Heart right ventricle (tissue), 16 donors: ENCODE results near the gene ECD. TPM values are rescaled to one million over a fixed set of nuclear protein-coding genes. Genes with fewer than 3 reads are reported as not detected.
A peak's percentile ranks its signal among the peaks of the same experiment; 100 is the strongest.
"Not testable (repeated sequence)": the region's sequence is repeated elsewhere in the genome, so short reads cannot be mapped to it uniquely, and the experiment has no call there.

ENCODE experiments used
- ATAC-seq, 8 donors: fragments of 200-7000 bp; cut with Tn5 transposase; one replicate each; pipeline ENCODE4 v1.9.1; 2020; ENCODE audit warnings: mild to moderate bottlenecking in 8 of 8, moderate library complexity in 8 of 8, moderate number of reproducible peaks in 1 of 8
- DNase-seq, 2 donors: peaks; one replicate each; pipeline ENCODE4 v3.0.0-alpha.2; 2020
- H3K27ac ChIP-seq, 10 donors: fragments of 200-600 bp; sonication (generic) in 2 of 10; one replicate each; pipeline versions ENCODE4 v1.5.0 to v1.8.0; 2020 to 2022; ENCODE audit warnings: mild to moderate bottlenecking in 3 of 10
- H3K27me3 ChIP-seq, 7 donors: fragments of 200-600 bp; one replicate each; pipeline ENCODE4 v1.8.0; 2021 to 2022; ENCODE audit warnings: mild to moderate bottlenecking in 2 of 7
- H3K36me3 ChIP-seq, 9 donors: fragments of 200-600 bp; sonication (generic) in 1 of 9; one replicate each; pipeline versions ENCODE4 v1.5.0 to v1.8.0; 2020 to 2022; ENCODE audit warnings: mild to moderate bottlenecking in 2 of 9
- H3K4me1 ChIP-seq, 9 donors: fragments of 200-600 bp; sonication (generic) in 1 of 9; one replicate each; pipeline versions ENCODE4 v1.5.0 to v1.8.0; 2020 to 2022; ENCODE audit warnings: mild to moderate bottlenecking in 4 of 9
- H3K4me3 ChIP-seq, 10 donors: fragments of 200-600 bp; sonication (generic) in 2 of 10; one replicate each; pipeline versions ENCODE4 v1.5.0 to v1.8.0; 2020 to 2022; ENCODE audit warnings: mild to moderate bottlenecking in 7 of 10, moderate library complexity in 2 of 10
- H3K9me3 ChIP-seq, 11 donors: fragments of 200-600 bp in 10 of 11; sonication (generic) in 2 of 11; one replicate each; pipeline versions ENCODE4 v1.5.0 to v1.8.0; 2013 to 2022; ENCODE audit warnings: mild to moderate bottlenecking in 2 of 11, control low read depth in 1 of 11, moderate library complexity in 1 of 11
- CTCF ChIP-seq, 9 donors: fragments of 200-600 bp; sonication (generic) in 2 of 9; IDR thresholded peaks; one replicate each; pipeline versions ENCODE4 v1.5.0 to v1.8.0; 2021 to 2022; ENCODE audit warnings: antibody characterized with exemption in 9 of 9, mild to moderate bottlenecking in 5 of 9, moderate library complexity in 1 of 9
- WGBS, 2 donors: extraction: QIAGEN DNeasy Blood & Tissue Kit; methylation state at CpG; one replicate each; pipeline ENCODE4 v1.1.7; 2013; ENCODE audit warnings: inconsistent platforms in 1 of 2; 5-methylcytosine and 5-hydroxymethylcytosine counted together
- intact Hi-C, 10 donors: fragments of 100-400 bp; cut with DNase I; formaldehyde crosslinking; loops; one replicate each; pipeline versions ENCODE4 v1.11.1 to v1.14.2; 2022
- polyA plus RNA-seq, 2 donors: library from polyadenylated mRNA; stranded (reverse); fragments of 200-250 nt; gene quantifications; one replicate each; pipeline ENCODE4 v1.2.3, GENCODE V29; 2013
- total RNA-seq, 10 donors: library from RNA; stranded (reverse); fragmentation: NEBNext Ultra II Directional in 3 of 10; extraction: Animal tissue kit (Norgen Biotek cat#: 25700) in 3 of 10; gene quantifications; one replicate each; pipeline versions ENCODE4 v1.2.1 to v1.2.4, GENCODE V29; 2021 to 2023
- donor health status: Arrhythmogenic right ventricular cardiomyopathy.
- donor health status: ischemic (EF 13 %, LVEDD 7.1; RV severe dilation, severe dysfunction).
- donor health status: healthy with polysubstance abuse.
- donor health status: DM: no; HTN: yes; CAD: no.
- donor health status: DM: no; HTN: no; CAD: no.
- donor health status: ischemic (EF 25% LVEDD 6.9; RV normal size, moderate dysfunction).
- donor health status: ischemic (EF 25% LVEDD 5.7; RV mildly dilated, moderate dysfunction).
- donor health status: healthy.
- donor health status: DM: yes; HTN: yes; CAD: no.
- donor health status: Ischemic cardiomyopathy.
- donor health status: ischemic (EF 35%, LVEDD 5.7; RV mildly dilated, moderate dysfunction).
- donor health status: nonischemic (EF 11% LVEDD 7.7; RV severe dilation, severe dysfunction).
- donor health status: DM: yes; HTN: yes; CAD: no.
- donor health status: PGD.
- donor health status: ischemic (EF 29% LVEDD 5.4; RV normal size, mild dysfunction).
- donor health status: nonischemic (EF 23%, LVEDD 6.1; RV moderate dilation, normal function).

Gene ECD
- total and polyA plus RNA-seq, 12 donors: 5.8 to 22.9 (median 18.2) TPM

- 0 to 2% methylated on average over 5 of the region's 5 CpGs for WGBS, 2 donors
- ATAC-seq: peak; percentile 87 to 98 (median 98)
- peaks cover 0 to 29% (median 10%) of the 10 kb centered on the region in 9 donors for H3K4me1 ChIP-seq
- intact Hi-C loops: loop anchor here in 3 of 10 donors (1.0 to 2.0 kb wide), 2 partner anchors 13 to 14 kb away; partner anchors contain the start of gene P4HA1 (in 2 of the 3)
- H3K36me3 ChIP-seq: peaks cover 0 to 14% (median 0%) of the 10 kb centered on the region in 9 donors
- peak; percentile 36 to 90 for DNase-seq
- H3K27ac ChIP-seq: peak within 1 kb of the TSS; percentile 78 to 95 (median 90)
- TF ChIP-seq CTCF (IDR thresholded peaks at IDR 0.05): no peak
- H3K9me3 ChIP-seq: peaks cover 0 to 7% (median 0%) of the 10 kb centered on the region in 11 donors
- H3K27me3 ChIP-seq: no peaks in the 10 kb centered on the region
- H3K4me3 ChIP-seq: peak within 1 kb of the TSS; percentile 2 to 91 (median 54)
These were observed 57.4 kb downstream of the ECD start, which contains the start of gene NUDT13 for GRCh38 chr10:73110345-73110849. NUDT13 (plus strand) TSS chr10:73110455; CDS start chr10:73114366, 3,911 bp downstream.

- H3K27me3 ChIP-seq, H3K9me3 ChIP-seq, ATAC-seq, H3K4me3 ChIP-seq, H3K36me3 ChIP-seq, DNase-seq, H3K27ac ChIP-seq, intact Hi-C loops: not testable (repeated sequence)
- peaks cover 0 to 29% (median 10%) of the 10 kb centered on the region in 9 donors for H3K4me1 ChIP-seq
- 84 to 97% methylated on average over 4 of the region's 4 CpGs for WGBS, 2 donors
These were observed 58.6 kb downstream of the ECD start for GRCh38 chr10:73109248-73109652.

DNA sequence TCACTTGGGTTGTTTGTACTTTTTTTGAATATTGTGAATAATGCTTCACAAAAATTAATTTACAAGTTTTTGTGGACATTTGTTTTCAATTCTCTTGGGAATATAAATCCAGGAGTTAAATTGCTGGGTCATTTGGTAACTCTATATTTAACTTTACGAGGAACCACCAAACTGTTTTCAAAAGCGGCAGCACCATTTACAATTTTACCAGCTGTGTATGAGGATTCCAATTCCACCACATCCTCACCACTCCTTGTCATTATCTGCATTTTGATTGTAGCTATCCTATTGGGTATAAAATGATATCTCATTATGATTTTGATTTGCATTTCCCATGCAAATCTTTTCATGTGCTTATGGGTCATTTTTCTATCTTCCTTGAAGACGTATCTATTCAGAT lies 61.5 kb downstream of the ECD start:
- no peak for TF ChIP-seq CTCF (IDR thresholded peaks at IDR 0.05)
- intact Hi-C loops: no loop called here
- WGBS, 2 donors: 95 to 97% methylated on average over 3 of the region's 3 CpGs
- Histone ChIP-seq H3K9me3 (peaks cover 0 to 7% (median 0%) of the 10 kb centered on the region in 11 donors), H3K4me1 (peaks cover 0 to 14% (median 5%) of the 10 kb centered on the region in 9 donors), H3K27ac (no peak overlapping the region), H3K36me3 (peaks cover 0 to 8% (median 0%) of the 10 kb centered on the region in 9 donors), H3K4me3 (no peak overlapping the region), H3K27me3 (no peaks in the 10 kb centered on the region)
- no peak for DNase-seq
- ATAC-seq: no peak

GRCh38 chr10:73099141-73099540 lies 68.7 kb downstream of the ECD start:
- peaks cover 0 to 31% (median 21%) of the 10 kb centered on the region in 9 donors for H3K4me1 ChIP-seq
- H3K27ac ChIP-seq: peak overlapping the region; percentile 7 to 97 (median 41)
- DNase-seq (no peak), ATAC-seq (no peak)
- no peaks in the 10 kb centered on the region for H3K27me3 ChIP-seq
- no peak for TF ChIP-seq CTCF (IDR thresholded peaks at IDR 0.05)
- no peak overlapping the region for H3K4me3 ChIP-seq
- 51 to 54% methylated on average over 1 of the region's 1 CpG for WGBS, 2 donors
- H3K9me3 ChIP-seq: no peaks in the 10 kb centered on the region
- peaks cover 0 to 25% (median 0%) of the 10 kb centered on the region in 9 donors for H3K36me3 ChIP-seq
- intact Hi-C loops: loop anchor here in 7 of 10 donors (5.0 to 10.0 kb wide), 4 partner anchors 56 to 66 kb away; partner anchors contain the start of genes ECD (in 1 of the 7) and FAM149B1 (in 1 of the 7)

DNA sequence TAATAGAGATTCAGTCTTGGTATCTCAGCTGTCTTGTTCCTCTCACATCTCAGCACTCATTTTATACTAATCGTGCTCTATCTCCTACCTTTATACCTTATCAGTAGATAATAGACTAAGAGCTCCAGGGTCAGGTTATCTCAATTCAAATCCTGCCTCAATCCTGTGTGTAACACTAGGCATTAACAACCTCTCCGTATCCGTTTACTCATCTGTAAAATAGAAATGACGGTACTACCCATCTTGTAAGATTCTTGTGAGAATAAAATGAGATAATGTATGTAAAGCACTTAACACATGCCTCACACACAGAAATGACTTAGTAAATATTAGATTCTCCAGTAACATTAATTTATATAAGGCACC lies 70.5 kb downstream of the ECD start:
- intact Hi-C loops: loop anchor here in 8 of 10 donors (1.0 to 10.0 kb wide), 6 partner anchors 13 to 68 kb away; partner anchors contain the start of genes NUDT13 (in 3 of the 8), ECD (in 1 of the 8) and FAM149B1 (in 1 of the 8)
- H3K27ac ChIP-seq: peak overlapping the region; percentile 94 to 99 (median 96)
- H3K27me3 ChIP-seq: no peaks in the 10 kb centered on the region
- 30 to 33% methylated on average over 4 of the region's 4 CpGs for WGBS, 2 donors
- no peaks in the 10 kb centered on the region for H3K9me3 ChIP-seq
- H3K4me3 ChIP-seq: peak overlapping the region in 9 of 10 donors; percentile 76 to 92 (median 85)
- H3K36me3 ChIP-seq: peaks cover 0 to 21% (median 0%) of the 10 kb centered on the region in 9 donors
- no peak for DNase-seq
- ATAC-seq: no peak
- no peak for TF ChIP-seq CTCF (IDR thresholded peaks at IDR 0.05)
- peaks cover 0 to 45% (median 34%) of the 10 kb centered on the region in 9 donors for H3K4me1 ChIP-seq
